Chondrocyte (in vitro differentiated cells): Measurements from ENCODE around the gene IPO8. TPM values are rescaled to one million over a fixed set of nuclear protein-coding genes. Genes with fewer than 3 reads are reported as not detected.

Source experiments
- DNase-seq: peaks from one replicate; pipeline ENCODE4 v3.0.0; 2021; ENCODE audit warnings: mixed read lengths, low spot score
- H3K27ac Mint-ChIP-seq: one replicate; pipeline ENCODE4 v1.8.0; 2021; ENCODE audit warnings: mild to moderate bottlenecking, moderate library complexity, mixed read lengths; ENCODE audit not compliant: unreplicated experiment
- H3K27me3 Mint-ChIP-seq: 2 replicates; pipeline ENCODE4 v1.8.0; 2021; ENCODE audit warnings: low read depth, mixed read lengths
- H3K36me3 Mint-ChIP-seq: 2 replicates; pipeline ENCODE4 v1.8.0; 2021; ENCODE audit warnings: low read depth, mixed read lengths
- H3K4me1 Mint-ChIP-seq: 2 replicates; pipeline ENCODE4 v1.8.0; 2021; ENCODE audit warnings: low read depth, mild to moderate bottlenecking, mixed read lengths
- H3K4me3 Mint-ChIP-seq: one replicate; pipeline ENCODE4 v1.8.0; 2021; ENCODE audit warnings: mild to moderate bottlenecking, moderate library complexity, mixed read lengths; ENCODE audit not compliant: unreplicated experiment
- H3K9me3 Mint-ChIP-seq: 2 replicates; pipeline ENCODE4 v1.8.0; 2021; ENCODE audit warnings: low read depth, mixed read lengths
- CTCF ChIP-seq: fragments of 200-600 bp; sonication (generic); IDR thresholded peaks from 2 replicates; pipeline ENCODE4 v1.5.0; 2021; ENCODE audit warnings: antibody characterized with exemption, mild to moderate bottlenecking, moderate library complexity
- total RNA-seq: library from RNA; stranded (reverse); gene quantifications from 3 replicates; pipeline ENCODE4 v1.2.1, GENCODE V29; 2021

The IPO8 gene
- total RNA-seq, 1 donor from 2014 or later = 34.0 TPM

GRCh38 chr12:30631740-30632139 is 63.9 kb downstream of the IPO8 start:
- peaks cover 19% of the 10 kb centered on the region for H3K36me3 Mint-ChIP-seq
- no peaks in the 10 kb centered on the region for H3K27me3 Mint-ChIP-seq
- no peak for DNase-seq
- no peak overlapping the region for H3K27ac Mint-ChIP-seq
- H3K4me3 Mint-ChIP-seq = no peak overlapping the region
- peaks cover 15% of the 10 kb centered on the region for H3K4me1 Mint-ChIP-seq
- TF ChIP-seq CTCF = no peak
- no peaks in the 10 kb centered on the region for H3K9me3 Mint-ChIP-seq

DNA sequence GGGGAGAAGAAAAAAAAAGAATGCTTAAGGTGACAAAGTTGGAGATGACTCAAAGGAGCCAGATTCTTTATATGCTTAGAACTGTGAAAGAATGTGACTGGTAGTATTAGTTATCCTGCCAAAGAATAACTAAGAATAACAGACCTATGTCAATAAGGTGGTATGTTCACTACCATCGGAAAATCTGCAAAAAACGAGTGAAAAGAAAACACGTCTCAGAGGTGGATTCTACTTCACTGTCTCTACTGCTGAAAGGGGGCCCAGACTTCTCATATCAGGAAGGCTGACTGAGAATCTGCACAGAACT is 64.7 kb downstream of the IPO8 start:
- Mint-ChIP-seq H3K36me3 (peaks cover 19% of the 10 kb centered on the region), H3K4me1 (peaks cover 15% of the 10 kb centered on the region), H3K9me3 (no peaks in the 10 kb centered on the region), H3K4me3 (no peak overlapping the region), H3K27ac (no peak overlapping the region), H3K27me3 (no peaks in the 10 kb centered on the region)
- DNase-seq = no peak
- no peak for TF ChIP-seq CTCF

DNA sequence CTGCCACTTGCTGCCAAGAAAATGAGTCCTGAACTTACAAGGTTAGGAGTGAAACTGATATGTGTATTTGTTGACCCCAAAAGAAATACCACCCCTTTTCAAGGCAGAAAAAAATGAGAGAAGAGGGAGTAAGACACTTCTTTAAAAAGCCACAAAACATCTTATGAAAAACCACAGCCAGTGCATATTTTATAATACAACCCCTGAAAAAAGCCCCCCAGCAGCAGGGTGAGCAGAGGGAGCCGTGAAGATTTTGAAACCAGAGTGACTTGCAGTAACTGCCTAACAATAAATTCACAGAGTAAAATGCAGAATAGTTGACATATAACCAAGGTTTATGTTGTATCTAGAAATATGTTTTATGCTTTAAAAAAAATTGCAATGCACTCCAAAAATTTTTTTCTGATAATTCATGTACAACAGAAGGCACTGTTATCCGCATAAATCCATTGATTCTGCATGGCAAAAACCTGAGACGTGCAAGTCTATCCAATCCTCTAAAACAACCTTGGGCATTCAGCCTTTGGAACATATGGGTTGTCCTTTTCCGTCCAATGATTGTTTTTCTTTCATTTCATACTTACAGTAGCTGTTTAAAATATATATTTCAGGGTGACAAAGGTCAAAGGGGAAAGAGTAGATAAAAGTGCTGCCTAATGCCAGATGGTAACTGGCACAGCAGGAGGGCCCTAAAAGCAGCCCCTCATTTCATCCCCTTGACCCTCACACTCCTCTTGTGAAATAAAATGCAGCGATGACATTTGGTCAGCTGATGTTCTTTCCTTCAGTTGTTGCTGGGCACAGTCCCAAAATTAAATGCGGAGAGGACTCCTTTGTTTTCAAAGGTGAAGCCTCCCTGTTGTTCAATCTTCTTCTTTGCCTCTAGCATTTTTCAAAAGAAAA is 65.3 kb downstream of the IPO8 start:
- no peak for DNase-seq
- TF ChIP-seq CTCF = no peak
- Mint-ChIP-seq H3K4me3 (no peak overlapping the region), H3K27ac (no peak overlapping the region), H3K9me3 (no peaks in the 10 kb centered on the region), H3K27me3 (no peaks in the 10 kb centered on the region), H3K36me3 (peaks cover 19% of the 10 kb centered on the region), H3K4me1 (peaks cover 15% of the 10 kb centered on the region)

DNA sequence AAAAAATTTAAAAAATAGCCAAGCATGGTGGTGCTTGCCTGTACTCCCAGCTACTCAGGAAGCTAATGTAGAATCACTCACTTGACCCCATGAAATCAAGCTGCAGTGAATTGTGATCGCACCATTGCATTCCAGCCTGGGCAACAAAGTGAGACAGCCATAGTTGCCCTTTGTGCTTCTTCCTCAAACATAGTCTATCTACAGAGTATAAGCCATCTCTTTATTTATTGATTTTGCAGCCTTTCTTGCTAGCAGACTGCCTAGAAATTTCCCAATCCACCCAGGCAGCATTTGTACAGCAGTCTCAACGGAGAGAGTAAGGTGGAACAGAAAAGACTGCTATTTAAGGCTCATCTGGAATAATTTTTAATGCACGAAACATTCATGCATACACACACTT is 68.8 kb downstream of the IPO8 start:
- Mint-ChIP-seq H3K4me3 (no peak overlapping the region), H3K27ac (no peak overlapping the region), H3K36me3 (peaks cover 13% of the 10 kb centered on the region), H3K4me1 (peaks cover 15% of the 10 kb centered on the region), H3K27me3 (no peaks in the 10 kb centered on the region), H3K9me3 (no peaks in the 10 kb centered on the region)
- no peak for DNase-seq
- TF ChIP-seq CTCF = no peak

DNA sequence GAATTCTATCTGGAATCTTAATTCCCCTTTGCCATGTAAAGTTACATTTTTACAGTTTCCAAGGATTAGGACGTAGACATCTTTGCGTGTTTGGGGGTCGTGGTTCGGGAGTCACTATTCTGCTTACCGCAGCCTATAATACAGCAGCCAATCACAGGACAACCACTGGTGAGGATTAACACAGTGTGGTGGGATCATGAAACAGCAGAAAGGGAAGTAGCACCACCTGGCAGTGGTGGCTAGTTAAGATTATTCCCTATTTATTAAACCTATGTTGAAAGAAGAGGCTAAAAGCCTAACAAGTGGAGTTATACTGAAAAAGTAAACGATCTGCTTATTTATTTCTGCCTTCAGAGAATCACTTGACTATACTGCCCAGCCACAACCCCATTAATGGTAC is 71.7 kb downstream of the IPO8 start:
- TF ChIP-seq CTCF = no peak
- H3K27ac Mint-ChIP-seq = no peak overlapping the region
- peaks cover 11% of the 10 kb centered on the region for H3K36me3 Mint-ChIP-seq
- H3K4me3 Mint-ChIP-seq = no peak overlapping the region
- no peaks in the 10 kb centered on the region for H3K4me1 Mint-ChIP-seq
- no peak for DNase-seq
- no peaks in the 10 kb centered on the region for H3K27me3 Mint-ChIP-seq
- no peaks in the 10 kb centered on the region for H3K9me3 Mint-ChIP-seq
